Mesendoderm (in vitro differentiated cells): ENCODE data around the gene COA1.
"Not testable (repeated sequence)": the region's sequence is repeated elsewhere in the genome, so short reads cannot be mapped to it uniquely, and the experiment has no call there.

Experiments
- DNase-seq: peaks from one replicate; pipeline ENCODE4 v3.0.0; 2013
- H2AK5ac ChIP-seq: 2 replicates; pipeline ENCODE4 v1.6.1; 2013; ENCODE audit warnings: low read length, inconsistent platforms
- H2BK120ac ChIP-seq: 2 replicates; pipeline ENCODE4 v1.6.1; 2013; ENCODE audit warnings: low read depth, mild to moderate bottlenecking, low read length, moderate library complexity, mixed read lengths
- H2BK15ac ChIP-seq: replicated peaks from 2 replicates; pipeline ENCODE4 v1.6.1; 2013; ENCODE audit warnings: low read depth, mild to moderate bottlenecking, moderate library complexity
- H2BK5ac ChIP-seq: 2 replicates; pipeline ENCODE4 v1.6.1; 2013; ENCODE audit warnings: low read length, inconsistent platforms
- H3K18ac ChIP-seq: 2 replicates; pipeline ENCODE4 v1.6.1; 2013; ENCODE audit warnings: mild to moderate bottlenecking, low read length, mixed read lengths
- H3K23ac ChIP-seq: one replicate; pipeline ENCODE4 v1.6.1; 2013; ENCODE audit warnings: low read length
- H3K27ac ChIP-seq: 2 replicates; pipeline ENCODE4 v1.5.1; 2013; ENCODE audit warnings: low read depth, mild to moderate bottlenecking, inconsistent platforms, low read length, moderate library complexity
- H3K27me3 ChIP-seq: 2 replicates; pipeline ENCODE4 v1.6.1; 2013; ENCODE audit warnings: low read length, control low read depth, mild to moderate bottlenecking, inconsistent platforms; ENCODE audit not compliant: insufficient read depth, poor library complexity
- H3K36me3 ChIP-seq: 2 replicates; pipeline ENCODE4 v1.6.1; 2013; ENCODE audit warnings: low read length, inconsistent platforms; ENCODE audit not compliant: control insufficient read depth, insufficient read depth
- H3K4ac ChIP-seq: one replicate; pipeline ENCODE4 v1.6.1; 2013; ENCODE audit warnings: low read depth, mild to moderate bottlenecking, low read length, moderate library complexity
- H3K4me1 ChIP-seq: 2 replicates; pipeline ENCODE4 v1.6.1; 2013; ENCODE audit warnings: low read depth, low read length, inconsistent platforms; ENCODE audit not compliant: control insufficient read depth
- H3K4me2 ChIP-seq: 2 replicates; pipeline ENCODE4 v1.6.1; 2013; ENCODE audit warnings: low read length
- H3K4me3 ChIP-seq: 2 replicates; pipeline ENCODE4 v1.5.1; 2013; ENCODE audit warnings: mild to moderate bottlenecking, low read length
- H3K56ac ChIP-seq: one replicate; pipeline ENCODE4 v1.6.1; 2013; ENCODE audit warnings: low read length
- H3K79me1 ChIP-seq: 2 replicates; pipeline ENCODE4 v1.6.1; 2013; ENCODE audit warnings: low read length, inconsistent platforms
- H3K79me2 ChIP-seq: 2 replicates; pipeline ENCODE4 v1.6.1; 2013; ENCODE audit warnings: mild to moderate bottlenecking, low read length; ENCODE audit not compliant: control insufficient read depth, insufficient read depth
- H3K9ac ChIP-seq: 2 replicates; pipeline ENCODE4 v1.6.1; 2013; ENCODE audit warnings: low read length, inconsistent platforms
- H4K5ac ChIP-seq: one replicate; pipeline ENCODE4 v1.6.1; 2013; ENCODE audit warnings: low read length
- H4K8ac ChIP-seq: one replicate; pipeline ENCODE4 v1.6.1; 2013; ENCODE audit warnings: low read depth, mild to moderate bottlenecking, control low read depth, low read length, moderate library complexity
- WGBS: extraction: QIAGEN DNeasy Blood & Tissue Kit; methylation state at CpG from one replicate; pipeline ENCODE4 v1.1.7; 2013; ENCODE audit warnings: low lambda C conversion rate, missing lambda C conversion rate; ENCODE audit not compliant: insufficient coverage; ENCODE audit errors: extremely low coverage; 5-methylcytosine and 5-hydroxymethylcytosine counted together

Gene COA1

GRCh38 chr7:43692582-43693373 is 36.5 kb downstream of the COA1 start:
- DNase-seq: no peak
- no peaks in the 10 kb centered on the region for H3K36me3 ChIP-seq
- no peak overlapping the region for H3K18ac ChIP-seq
- no peak overlapping the region for H4K5ac ChIP-seq
- H2BK5ac ChIP-seq: no peak overlapping the region
- H3K4me2 ChIP-seq: no peak overlapping the region
- H4K8ac ChIP-seq: no peak overlapping the region
- H3K9ac ChIP-seq: no peak overlapping the region
- no peak overlapping the region for H2BK15ac ChIP-seq
- WGBS: no CpG with 5 or more reads among the region's 2 CpGs
- no peaks in the 10 kb centered on the region for H3K27me3 ChIP-seq
- H3K56ac ChIP-seq: no peak overlapping the region
- H3K4me1 ChIP-seq: no peaks in the 10 kb centered on the region
- no peak overlapping the region for H3K4ac ChIP-seq
- H3K4me3 ChIP-seq: no peak overlapping the region
- H2BK120ac ChIP-seq: no peak overlapping the region
- H2AK5ac ChIP-seq: no peak overlapping the region
- H3K79me2 ChIP-seq: peaks cover 68% of the 10 kb centered on the region
- peaks cover 21% of the 10 kb centered on the region for H3K79me1 ChIP-seq
- no peak overlapping the region for H3K27ac ChIP-seq
- H3K23ac ChIP-seq: no peak overlapping the region

- H2BK120ac ChIP-seq: no peak overlapping the region
- peaks cover 22% of the 10 kb centered on the region for H3K79me1 ChIP-seq
- H4K8ac ChIP-seq: no peak overlapping the region
- no peak overlapping the region for H3K18ac ChIP-seq
- H3K79me2 ChIP-seq: peaks cover 64% of the 10 kb centered on the region
- no peak overlapping the region for H2BK15ac ChIP-seq
- no peak overlapping the region for H2AK5ac ChIP-seq
- no peak overlapping the region for H3K23ac ChIP-seq
- no peaks in the 10 kb centered on the region for H3K36me3 ChIP-seq
- no peak overlapping the region for H3K4me2 ChIP-seq
- no CpG with 5 or more reads among the region's 3 CpGs for WGBS
- no peak overlapping the region for H3K4me3 ChIP-seq
- no peak for DNase-seq
- no peak overlapping the region for H2BK5ac ChIP-seq
- no peak overlapping the region for H3K9ac ChIP-seq
- H3K4ac ChIP-seq: no peak overlapping the region
- H3K27ac ChIP-seq: no peak overlapping the region
- H3K27me3 ChIP-seq: no peaks in the 10 kb centered on the region
- no peak overlapping the region for H3K56ac ChIP-seq
- H4K5ac ChIP-seq: no peak overlapping the region
- no peaks in the 10 kb centered on the region for H3K4me1 ChIP-seq
Measured at GRCh38 chr7:43691611-43692010, 37.7 kb downstream of the COA1 start.

- DNase-seq: no peak
- Histone ChIP-seq H3K9ac (no peak overlapping the region), H2AK5ac (no peak overlapping the region), H3K56ac (no peak overlapping the region), H4K5ac (no peak overlapping the region), H3K36me3 (no peaks in the 10 kb centered on the region), H3K79me1 (peaks cover 25% of the 10 kb centered on the region), H2BK120ac (no peak overlapping the region), H3K27me3 (no peaks in the 10 kb centered on the region), H3K79me2 (peaks cover 61% of the 10 kb centered on the region), H2BK5ac (no peak overlapping the region), H3K27ac (no peak overlapping the region), H2BK15ac (no peak overlapping the region), H3K4me2 (no peak overlapping the region), H3K18ac (no peak overlapping the region), H3K4me1 (no peaks in the 10 kb centered on the region), H3K4me3 (no peak overlapping the region), H3K4ac (no peak overlapping the region), H3K23ac (no peak overlapping the region), H4K8ac (no peak overlapping the region)
- WGBS: no CpG with 5 or more reads among the region's 1 CpG
Measured at GRCh38 chr7:43689115-43689514, 40.2 kb downstream of the COA1 start.

- WGBS: no CpG with 5 or more reads among the region's 4 CpGs
Measured at GRCh38 chr7:43687866-43688265, 41.5 kb downstream of the COA1 start.

GRCh38 chr7:43686991-43687390 is 42.3 kb downstream of the COA1 start:
- no peak overlapping the region for H4K5ac ChIP-seq
- DNase-seq: no peak
- H3K36me3 ChIP-seq: no peaks in the 10 kb centered on the region
- peak overlapping the region; percentile 28 for H4K8ac ChIP-seq
- no peak overlapping the region for H3K4me3 ChIP-seq
- no peak overlapping the region for H2AK5ac ChIP-seq
- no CpG with 5 or more reads among the region's 2 CpGs for WGBS
- H3K27ac ChIP-seq: no peak overlapping the region
- H3K18ac ChIP-seq: no peak overlapping the region
- peaks cover 48% of the 10 kb centered on the region for H3K79me2 ChIP-seq
- no peaks in the 10 kb centered on the region for H3K27me3 ChIP-seq
- peaks cover 18% of the 10 kb centered on the region for H3K79me1 ChIP-seq
- H3K9ac ChIP-seq: no peak overlapping the region
- no peak overlapping the region for H2BK15ac ChIP-seq
- no peak overlapping the region for H3K4ac ChIP-seq
- H3K23ac ChIP-seq: no peak overlapping the region
- no peak overlapping the region for H3K56ac ChIP-seq
- H3K4me1 ChIP-seq: no peaks in the 10 kb centered on the region
- no peak overlapping the region for H2BK120ac ChIP-seq
- no peak overlapping the region for H2BK5ac ChIP-seq
- H3K4me2 ChIP-seq: no peak overlapping the region

More at GRCh38 chr7:43687866-43688265, 41.5 kb downstream of the COA1 start:
- DNase-seq, H3K9ac ChIP-seq, H3K4me3 ChIP-seq, H3K4me2 ChIP-seq, H3K27me3 ChIP-seq, H4K8ac ChIP-seq, H3K18ac ChIP-seq, H3K36me3 ChIP-seq, H2BK15ac ChIP-seq, H3K4ac ChIP-seq, H3K23ac ChIP-seq, H2BK5ac ChIP-seq, H3K4me1 ChIP-seq, H3K56ac ChIP-seq, H3K27ac ChIP-seq, H2BK120ac ChIP-seq, H4K5ac ChIP-seq, H2AK5ac ChIP-seq: not testable (repeated sequence)
- Histone ChIP-seq H3K79me1 (peaks cover 21% of the 10 kb centered on the region), H3K79me2 (peaks cover 54% of the 10 kb centered on the region)

GRCh38 chr7:43680736-43681135 is 48.6 kb downstream of the COA1 start:
- H3K27ac ChIP-seq: no peak overlapping the region
- H3K79me1 ChIP-seq: peaks cover 11% of the 10 kb centered on the region
- no peaks in the 10 kb centered on the region for H3K36me3 ChIP-seq
- H3K18ac ChIP-seq: no peak overlapping the region
- WGBS: no CpG with 5 or more reads among the region's 3 CpGs
- no peak overlapping the region for H2BK5ac ChIP-seq
- H3K4me2 ChIP-seq: no peak overlapping the region
- H2BK15ac ChIP-seq: no peak overlapping the region
- no peak overlapping the region for H2AK5ac ChIP-seq
- no peak overlapping the region for H4K8ac ChIP-seq
- H3K79me2 ChIP-seq: peaks cover 30% of the 10 kb centered on the region
- H3K56ac ChIP-seq: no peak overlapping the region
- H3K27me3 ChIP-seq: no peaks in the 10 kb centered on the region
- no peak overlapping the region for H3K4ac ChIP-seq
- H3K4me1 ChIP-seq: no peaks in the 10 kb centered on the region
- DNase-seq: no peak
- no peak overlapping the region for H3K9ac ChIP-seq
- H3K23ac ChIP-seq: no peak overlapping the region
- H3K4me3 ChIP-seq: no peak overlapping the region
- no peak overlapping the region for H4K5ac ChIP-seq
- H2BK120ac ChIP-seq: no peak overlapping the region
